ENCODE measurements around the gene OBI1. TPM values are rescaled to one million over a fixed set of nuclear protein-coding genes. Genes with fewer than 3 reads are reported as not detected.

The OBI1 gene
- total RNA-seq, 2 experiments from 2014 or later, result 16.0 to 17.7 TPM

DNA sequence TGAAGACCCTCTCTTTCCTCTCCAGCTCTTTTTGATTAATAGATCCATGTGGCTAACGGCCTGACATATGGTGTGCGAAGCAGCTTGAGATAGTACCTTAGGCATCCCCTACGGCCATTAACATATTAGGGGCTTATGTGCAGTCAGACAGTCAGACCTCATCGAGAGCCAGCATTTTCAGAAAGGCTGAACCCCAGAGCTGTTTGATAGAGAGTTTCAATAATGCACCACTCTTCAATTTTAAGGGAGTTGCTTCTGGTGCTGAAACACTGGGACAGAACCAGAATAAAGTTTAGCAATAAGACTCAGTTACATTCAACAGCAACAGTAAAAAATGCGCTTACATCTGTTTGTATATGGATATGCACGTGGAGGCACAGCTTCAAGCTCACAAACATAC lies 66.4 kb downstream of the OBI1 start:
- Mint-ChIP-seq H3K27ac (no peak overlapping the region), H3K4me3 (no peak overlapping the region), H3K27me3 (ENCODE audit: low read depth) (peaks cover 76% of the 10 kb centered on the region), H3K9me3 (peaks cover 4% of the 10 kb centered on the region), H3K4me1 (ENCODE audit: low read depth) (peaks cover 6% of the 10 kb centered on the region), H3K36me3 (ENCODE audit: low read depth) (peaks cover 2% of the 10 kb centered on the region)
- no peak for DNase-seq
- intact Hi-C loops (cut with micrococcal nuclease), result loop anchor here (10.0 kb wide), 1 partner anchor 458 kb away; no protein-coding TSS in a partner anchor
- CTCF ChIA-PET, result no interaction called here

GRCh38 chr13:78589206-78589605 lies 69.7 kb downstream of the OBI1 start:
- CTCF ChIA-PET, result no interaction called here
- DNase-seq, result no peak
- H3K9me3 Mint-ChIP-seq, result peaks cover 4% of the 10 kb centered on the region
- peaks cover 71% of the 10 kb centered on the region for H3K27me3 Mint-ChIP-seq (ENCODE audit: low read depth)
- intact Hi-C loops (cut with micrococcal nuclease), result no loop called here
- H3K27ac Mint-ChIP-seq, result no peak overlapping the region
- peaks cover 8% of the 10 kb centered on the region for H3K4me1 Mint-ChIP-seq (ENCODE audit: low read depth)
- H3K36me3 Mint-ChIP-seq (ENCODE audit: low read depth), result peaks cover 2% of the 10 kb centered on the region
- no peak overlapping the region for H3K4me3 Mint-ChIP-seq

GRCh38 chr13:78587395-78587794 lies 71.6 kb downstream of the OBI1 start:
- no peak for DNase-seq
- CTCF ChIA-PET, result no interaction called here
- Mint-ChIP-seq H3K4me1 (ENCODE audit: low read depth) (peaks cover 8% of the 10 kb centered on the region), H3K4me3 (no peak overlapping the region), H3K27me3 (ENCODE audit: low read depth) (peaks cover 59% of the 10 kb centered on the region), H3K27ac (no peak overlapping the region), H3K36me3 (ENCODE audit: low read depth) (peaks cover 2% of the 10 kb centered on the region), H3K9me3 (peaks cover 4% of the 10 kb centered on the region)
- intact Hi-C loops (cut with micrococcal nuclease), result no loop called here

GRCh38 chr13:78586706-78587105 lies 72.2 kb downstream of the OBI1 start:
- Mint-ChIP-seq H3K4me3 (no peak overlapping the region), H3K9me3 (peaks cover 4% of the 10 kb centered on the region), H3K36me3 (ENCODE audit: low read depth) (peaks cover 2% of the 10 kb centered on the region), H3K27me3 (ENCODE audit: low read depth) (peaks cover 55% of the 10 kb centered on the region), H3K27ac (no peak overlapping the region), H3K4me1 (ENCODE audit: low read depth) (peaks cover 8% of the 10 kb centered on the region)
- no peak for DNase-seq
- CTCF ChIA-PET, result no interaction called here
- intact Hi-C loops (cut with micrococcal nuclease), result no loop called here

- Mint-ChIP-seq H3K27me3 (ENCODE audit: low read depth) (peaks cover 30% of the 10 kb centered on the region), H3K4me1 (ENCODE audit: low read depth) (no peaks in the 10 kb centered on the region), H3K4me3 (no peak overlapping the region), H3K9me3 (no peaks in the 10 kb centered on the region), H3K36me3 (ENCODE audit: low read depth) (no peaks in the 10 kb centered on the region), H3K27ac (no peak overlapping the region)
- CTCF ChIA-PET, result no interaction called here
- intact Hi-C loops (cut with micrococcal nuclease), result no loop called here
- DNase-seq, result no peak
Measured at GRCh38 chr13:78576261-78576660, 82.7 kb downstream of the OBI1 start.

DNA sequence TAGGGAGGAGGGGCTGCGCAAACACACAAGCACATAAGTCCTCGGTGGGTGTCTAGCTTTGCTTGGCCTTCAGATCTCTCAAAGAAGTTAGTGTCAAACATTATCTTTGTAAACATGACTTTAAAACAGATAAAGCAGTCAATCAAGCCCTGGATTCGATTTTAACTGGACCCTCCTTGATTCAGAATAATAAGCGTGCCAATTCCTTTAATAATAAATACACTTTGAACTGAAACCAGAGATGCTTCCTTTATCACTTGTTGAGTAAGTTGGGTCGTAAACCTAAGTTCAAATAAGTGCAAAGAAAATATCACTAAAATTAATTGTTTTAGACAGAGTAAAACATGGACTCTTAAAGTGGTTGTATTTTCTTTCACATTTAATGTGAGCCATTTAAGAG lies 86.5 kb downstream of the OBI1 start:
- no peaks in the 10 kb centered on the region for H3K9me3 Mint-ChIP-seq
- CTCF ChIA-PET, result no interaction called here
- no peak for DNase-seq
- H3K27me3 Mint-ChIP-seq (ENCODE audit: low read depth), result peaks cover 12% of the 10 kb centered on the region
- no peak overlapping the region for H3K27ac Mint-ChIP-seq
- no peaks in the 10 kb centered on the region for H3K36me3 Mint-ChIP-seq (ENCODE audit: low read depth)
- no peaks in the 10 kb centered on the region for H3K4me1 Mint-ChIP-seq (ENCODE audit: low read depth)
- intact Hi-C loops (cut with micrococcal nuclease), result no loop called here
- H3K4me3 Mint-ChIP-seq, result no peak overlapping the region

DNA sequence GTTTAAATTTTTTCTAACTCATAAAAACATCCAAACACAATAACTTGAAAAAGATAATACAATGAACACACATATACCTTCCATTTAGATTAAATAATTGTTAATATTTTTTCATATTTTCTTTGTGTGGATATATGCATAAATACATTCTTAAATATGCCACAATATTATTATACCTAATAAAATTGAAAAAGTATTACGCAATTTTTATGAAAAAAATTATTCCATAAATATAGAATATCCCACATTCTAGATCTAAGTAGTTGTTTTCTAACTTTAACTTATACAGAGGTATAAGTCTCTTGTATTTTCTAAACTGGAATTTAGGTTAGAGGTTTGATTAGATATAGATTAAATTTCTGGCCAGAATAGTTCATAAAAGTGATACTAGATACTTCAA lies 89.9 kb downstream of the OBI1 start:
- CTCF ChIA-PET, result interaction anchor here (0.6 kb wide), 2 partner anchors 157 to 541 kb away, joined by 3 read pairs; no protein-coding TSS in a partner anchor
- H3K9me3 Mint-ChIP-seq, result no peaks in the 10 kb centered on the region
- no peaks in the 10 kb centered on the region for H3K36me3 Mint-ChIP-seq (ENCODE audit: low read depth)
- H3K27ac Mint-ChIP-seq, result no peak overlapping the region
- H3K4me3 Mint-ChIP-seq, result no peak overlapping the region
- intact Hi-C loops (cut with micrococcal nuclease), result no loop called here
- H3K4me1 Mint-ChIP-seq (ENCODE audit: low read depth), result no peaks in the 10 kb centered on the region
- peaks cover 10% of the 10 kb centered on the region for H3K27me3 Mint-ChIP-seq (ENCODE audit: low read depth)
- no peak for DNase-seq

DNA sequence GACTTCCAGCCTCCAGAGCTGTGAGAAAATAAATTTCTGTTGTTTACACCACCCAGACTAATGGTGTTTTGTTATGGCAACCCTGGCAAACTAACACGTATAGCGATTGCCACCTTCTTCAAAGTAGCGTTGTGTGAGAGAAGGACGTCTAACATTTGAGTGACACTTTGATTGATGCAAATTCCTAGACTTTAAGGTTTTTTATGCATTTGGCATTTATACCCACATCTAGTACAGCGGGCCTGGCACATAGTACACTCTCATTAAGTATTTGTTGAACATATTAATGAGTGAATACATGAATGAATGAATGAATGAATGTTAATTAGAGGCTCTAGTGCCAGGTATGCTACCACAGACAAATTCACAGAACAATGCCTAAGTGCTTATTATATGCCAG lies 92.3 kb downstream of the OBI1 start:
- CTCF ChIA-PET, result no interaction called here

More for the DNA sequence above, 92.3 kb downstream of the OBI1 start:
- no peak for DNase-seq
- H3K27me3 Mint-ChIP-seq (ENCODE audit: low read depth), result peaks cover 11% of the 10 kb centered on the region
- no peaks in the 10 kb centered on the region for H3K9me3 Mint-ChIP-seq
- H3K4me3 Mint-ChIP-seq, result no peak overlapping the region
- H3K4me1 Mint-ChIP-seq (ENCODE audit: low read depth), result no peaks in the 10 kb centered on the region
- intact Hi-C loops (cut with micrococcal nuclease), result no loop called here
- H3K27ac Mint-ChIP-seq, result no peak overlapping the region
- H3K36me3 Mint-ChIP-seq (ENCODE audit: low read depth), result no peaks in the 10 kb centered on the region

Other genes starting within 250 kb of the OBI1 start
- gene POU4F1, start 55.6 kb downstream of the OBI1 start, total RNA-seq, result under 1 TPM in 1 of 2 experiments, not detected in 1; 0.07 TPM